ENCODE results near the gene COL11A2.

Gene COL11A2

DNA sequence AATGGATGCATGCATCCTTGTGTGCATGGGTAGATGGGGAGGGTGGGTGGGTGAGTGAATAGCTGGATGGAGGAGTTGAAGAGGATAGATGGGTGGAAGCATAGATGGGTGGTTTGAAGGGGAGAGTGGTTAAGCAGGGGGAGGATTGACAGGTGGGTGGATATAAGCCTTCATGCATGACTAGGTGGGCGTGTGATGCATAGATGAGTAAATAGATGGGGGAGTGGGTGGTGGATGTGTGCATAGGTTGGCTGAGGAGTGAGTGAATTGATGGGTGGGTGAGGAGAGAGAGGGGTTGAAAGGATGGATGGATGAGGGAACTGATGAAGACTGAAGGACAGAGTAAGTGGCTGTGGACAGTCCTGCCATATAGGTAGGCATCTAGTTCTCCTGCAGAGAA, 4.5 kb downstream of the COL11A2 start:
- H3K36me3 ChIP-seq (ENCODE audit: low read length): no peaks in the 10 kb centered on the region
- H3K9me2 ChIP-seq (replicated peaks; ENCODE audit: insufficient read depth, low read length): no peaks in the 10 kb centered on the region
- H3K9ac ChIP-seq (ENCODE audit: low read length): no peak overlapping the region
- no peaks in the 10 kb centered on the region for H3K27me3 ChIP-seq (ENCODE audit: low read length)
- no peaks in the 10 kb centered on the region for H3K9me3 ChIP-seq (ENCODE audit: insufficient read depth, low read length)
- H3K4me2 ChIP-seq (ENCODE audit: low read depth, low read length, poor library complexity, severe bottlenecking): no peak overlapping the region
- TF ChIP-seq, protein P1, sequence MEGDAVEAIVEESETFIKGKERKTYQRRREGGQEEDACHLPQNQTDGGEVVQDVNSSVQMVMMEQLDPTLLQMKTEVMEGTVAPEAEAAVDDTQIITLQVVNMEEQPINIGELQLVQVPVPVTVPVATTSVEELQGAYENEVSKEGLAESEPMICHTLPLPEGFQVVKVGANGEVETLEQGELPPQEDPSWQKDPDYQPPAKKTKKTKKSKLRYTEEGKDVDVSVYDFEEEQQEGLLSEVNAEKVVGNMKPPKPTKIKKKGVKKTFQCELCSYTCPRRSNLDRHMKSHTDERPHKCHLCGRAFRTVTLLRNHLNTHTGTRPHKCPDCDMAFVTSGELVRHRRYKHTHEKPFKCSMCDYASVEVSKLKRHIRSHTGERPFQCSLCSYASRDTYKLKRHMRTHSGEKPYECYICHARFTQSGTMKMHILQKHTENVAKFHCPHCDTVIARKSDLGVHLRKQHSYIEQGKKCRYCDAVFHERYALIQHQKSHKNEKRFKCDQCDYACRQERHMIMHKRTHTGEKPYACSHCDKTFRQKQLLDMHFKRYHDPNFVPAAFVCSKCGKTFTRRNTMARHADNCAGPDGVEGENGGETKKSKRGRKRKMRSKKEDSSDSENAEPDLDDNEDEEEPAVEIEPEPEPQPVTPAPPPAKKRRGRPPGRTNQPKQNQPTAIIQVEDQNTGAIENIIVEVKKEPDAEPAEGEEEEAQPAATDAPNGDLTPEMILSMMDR (IDR thresholded peaks at IDR 0.05; ENCODE audit: insufficient read depth, low read length, poor library complexity, severe bottlenecking): no peak
- TF ChIP-seq EZH2phosphoT487 (conservative IDR thresholded peaks at IDR 0.05; ENCODE audit: low read length): no peak
- no peaks in the 10 kb centered on the region for H4K20me1 ChIP-seq (ENCODE audit: low read depth, low read length)
- H3F3A ChIP-seq (ENCODE audit: insufficient read depth): no peaks in the 10 kb centered on the region
- no peaks in the 10 kb centered on the region for H3K79me2 ChIP-seq (ENCODE audit: insufficient read depth, low read length)
- H2AFZ ChIP-seq (ENCODE audit: low read depth, low read length, severe bottlenecking): no peak overlapping the region
- no peak overlapping the region for H3K27ac ChIP-seq (ENCODE audit: low read depth, low read length)
- H3K4me3 ChIP-seq (ENCODE audit: insufficient read depth, low read length, poor library complexity, severe bottlenecking): no peak overlapping the region

DNA sequence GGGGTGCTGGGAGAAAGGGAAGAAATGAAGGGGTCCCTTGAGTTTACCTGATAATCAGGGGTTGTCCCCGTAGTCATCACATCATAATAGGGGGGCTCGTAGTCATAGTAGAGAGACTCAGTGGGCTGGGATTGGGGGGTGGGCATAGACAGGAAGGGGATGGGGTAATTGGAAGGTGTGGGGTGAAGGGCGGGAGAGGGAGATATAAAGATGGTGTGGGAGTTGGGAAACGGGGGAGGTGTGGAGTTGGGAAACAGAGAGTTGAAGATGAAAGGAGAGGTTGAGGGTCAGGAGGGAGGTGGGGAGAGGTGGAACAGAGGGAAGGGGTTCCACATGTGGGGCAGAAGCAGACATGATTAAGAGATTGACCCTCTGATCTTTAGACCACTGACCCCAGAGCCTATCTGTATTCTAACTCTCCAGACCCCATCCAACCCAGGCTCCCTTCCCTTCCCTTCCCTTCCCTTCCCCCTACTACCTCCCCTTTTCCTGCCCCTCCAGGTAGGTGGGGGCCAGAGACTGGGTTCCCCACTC, 6.5 kb downstream of the COL11A2 start:
- H3F3A ChIP-seq (ENCODE audit: insufficient read depth): no peaks in the 10 kb centered on the region
- TF ChIP-seq, protein P1 (IDR thresholded peaks at IDR 0.05; ENCODE audit: insufficient read depth, low read length, poor library complexity, severe bottlenecking): no peak
- no peak for TF ChIP-seq EZH2phosphoT487 (conservative IDR thresholded peaks at IDR 0.05; ENCODE audit: low read length)
- no peak overlapping the region for H3K4me2 ChIP-seq (ENCODE audit: low read depth, low read length, poor library complexity, severe bottlenecking)
- no peak overlapping the region for H3K4me3 ChIP-seq (ENCODE audit: insufficient read depth, low read length, poor library complexity, severe bottlenecking)
- no peaks in the 10 kb centered on the region for H3K9me2 ChIP-seq (replicated peaks; ENCODE audit: insufficient read depth, low read length)
- no peaks in the 10 kb centered on the region for H3K27me3 ChIP-seq (ENCODE audit: low read length)
- no peak overlapping the region for H2AFZ ChIP-seq (ENCODE audit: low read depth, low read length, severe bottlenecking)
- H3K79me2 ChIP-seq (ENCODE audit: insufficient read depth, low read length): no peaks in the 10 kb centered on the region
- H3K27ac ChIP-seq (ENCODE audit: low read depth, low read length): no peak overlapping the region
- H3K9ac ChIP-seq (ENCODE audit: low read length): no peak overlapping the region
- no peaks in the 10 kb centered on the region for H3K36me3 ChIP-seq (ENCODE audit: low read length)
- H4K20me1 ChIP-seq (ENCODE audit: low read depth, low read length): no peaks in the 10 kb centered on the region
- H3K9me3 ChIP-seq (ENCODE audit: insufficient read depth, low read length): no peaks in the 10 kb centered on the region

DNA sequence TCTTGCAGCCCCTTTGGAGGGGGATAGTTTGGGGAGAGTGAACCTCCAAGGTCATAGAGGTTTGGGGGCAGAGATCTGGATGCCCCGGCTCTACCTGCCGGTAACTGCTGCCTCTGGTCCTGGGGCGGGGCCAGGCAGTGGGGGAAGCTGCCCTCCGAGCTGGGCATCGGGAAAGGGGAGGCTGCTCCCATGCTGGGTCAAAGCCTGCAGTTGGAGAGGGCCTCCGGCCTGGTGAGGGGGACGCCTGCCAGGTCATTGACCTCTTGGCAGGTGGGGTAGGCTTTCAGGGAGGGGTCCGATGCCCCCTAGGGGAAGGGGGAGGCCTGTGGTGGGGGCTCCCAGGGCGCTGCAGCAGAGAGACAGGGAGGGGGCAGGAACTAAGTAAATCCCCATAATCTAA, 7.1 kb downstream of the COL11A2 start:
- Histone ChIP-seq H3K79me2 (ENCODE audit: insufficient read depth, low read length) (no peaks in the 10 kb centered on the region), H3K4me2 (ENCODE audit: low read depth, low read length, poor library complexity, severe bottlenecking) (no peak overlapping the region), H3K36me3 (ENCODE audit: low read length) (no peaks in the 10 kb centered on the region), H3K9ac (ENCODE audit: low read length) (no peak overlapping the region), H3K4me3 (ENCODE audit: insufficient read depth, low read length, poor library complexity, severe bottlenecking) (no peak overlapping the region), H4K20me1 (ENCODE audit: low read depth, low read length) (no peaks in the 10 kb centered on the region), H2AFZ (ENCODE audit: low read depth, low read length, severe bottlenecking) (no peak overlapping the region), H3F3A (ENCODE audit: insufficient read depth) (no peaks in the 10 kb centered on the region), H3K27ac (ENCODE audit: low read depth, low read length) (no peak overlapping the region), H3K9me3 (ENCODE audit: insufficient read depth, low read length) (no peaks in the 10 kb centered on the region), H3K27me3 (ENCODE audit: low read length) (no peaks in the 10 kb centered on the region), H3K9me2 (replicated peaks; ENCODE audit: insufficient read depth, low read length) (no peaks in the 10 kb centered on the region)
- no peak for TF ChIP-seq EZH2phosphoT487 (conservative IDR thresholded peaks at IDR 0.05; ENCODE audit: low read length)
- TF ChIP-seq, protein P1 (IDR thresholded peaks at IDR 0.05; ENCODE audit: insufficient read depth, low read length, poor library complexity, severe bottlenecking): no peak

All from SU-DHL-6 (cell line).